ENCODE data around the gene ATP8B1. TPM values are rescaled to one million over a fixed set of nuclear protein-coding genes. Genes with fewer than 3 reads are reported as not detected.

Gene ATP8B1
- total and polyA plus RNA-seq, 9 of the 15 experiments (the other 6 are each of a cell fraction or from before 2014, with no cell fraction given): 0.01 to 0.22 (median 0.03) TPM; not detected in 3

DNA sequence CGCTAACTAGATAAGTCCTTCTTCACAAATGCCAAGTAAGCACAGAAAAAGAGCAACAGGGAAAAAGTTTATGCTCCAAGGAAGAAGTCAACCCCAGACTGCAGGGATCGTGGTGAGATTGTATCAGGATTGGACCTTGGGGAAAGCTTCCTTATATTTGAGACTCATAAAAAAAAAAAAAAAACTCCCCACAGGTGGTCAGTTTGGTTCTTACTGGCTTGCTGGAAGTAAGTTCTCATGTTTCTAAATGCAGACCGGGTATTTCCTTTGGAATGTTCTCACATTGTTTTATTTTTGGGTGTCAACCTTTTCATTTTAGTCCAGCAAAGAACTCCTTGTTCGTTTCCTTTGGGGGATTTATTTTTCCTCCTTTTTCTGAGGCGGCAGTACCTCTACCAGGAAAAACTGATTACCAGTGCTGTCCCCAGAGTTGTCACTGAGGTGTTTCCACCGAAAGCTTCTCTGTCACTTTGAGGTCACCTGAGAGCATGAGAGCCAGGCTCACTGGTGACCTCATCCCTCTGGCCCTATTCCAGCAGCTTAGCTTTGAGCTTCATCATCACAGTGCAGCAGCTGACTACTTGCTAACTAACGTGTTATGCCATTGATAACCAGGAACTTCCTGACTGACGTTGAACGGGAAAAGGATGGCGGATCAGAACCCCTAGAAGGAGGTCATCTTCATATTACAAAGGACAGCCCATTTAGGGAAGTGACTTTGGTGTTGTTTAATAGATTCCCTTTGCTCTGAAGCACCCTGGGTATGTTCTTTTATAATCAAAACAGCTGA is 16.8 kb upstream of the ATP8B1 start (continued):
- TF ChIP-seq ETV1 (tag; conservative IDR thresholded peaks at IDR 0.05; ENCODE audit: low read depth) (peak; percentile 75), ZKSCAN1 (IDR thresholded peaks at IDR 0.05; ENCODE audit: low read depth, low read length) (no peak), TCF15 (CRISPR knock-in tag; IDR thresholded peaks at IDR 0.05) (no peak), POLR2A (conservative IDR thresholded peaks at IDR 0.05) (no peak), ATF7 (IDR thresholded peaks at IDR 0.05) (peak; percentile 98), TRIM25 (IDR thresholded peaks at IDR 0.05; ENCODE audit: borderline replicate concordance) (no peak), SIN3A (IDR thresholded peaks at IDR 0.05; ENCODE audit: borderline replicate concordance in 2 of 2, control insufficient read depth in 1 of 2, low read depth in 2 of 2, low read length in 2 of 2) (no peak), ARID1B (IDR thresholded peaks at IDR 0.05) (peak; percentile 85), ZFP91 (CRISPR knock-in tag; IDR thresholded peaks at IDR 0.05) (no peak), SOX6 (IDR thresholded peaks at IDR 0.05) (peak; percentile 79), LARP7 (IDR thresholded peaks at IDR 0.05) (no peak), ZNF717 (CRISPR knock-in tag; IDR thresholded peaks at IDR 0.05) (no peak), PML (IDR thresholded peaks at IDR 0.05; ENCODE audit: low read length) (peak; percentile 27; the same call in 1 of the 2 replicates), JUND (IDR thresholded peaks at IDR 0.05; ENCODE audit: borderline replicate concordance, low read depth, low read length) (peak; percentile 99), JUND (tag; IDR thresholded peaks at IDR 0.05; ENCODE audit: borderline replicate concordance, low read depth, low read length) (peak; percentile 99), GABPB1 (CRISPR knock-in tag; IDR thresholded peaks at IDR 0.05) (0 out of 2 replicates have a peak, but pooled peaks have one; percentile 16), ZNF316 (IDR thresholded peaks at IDR 0.05) (0 out of 2 replicates have a peak, but pooled peaks have one; percentile 3)
- TF ChIP-seq, protein P1, sequence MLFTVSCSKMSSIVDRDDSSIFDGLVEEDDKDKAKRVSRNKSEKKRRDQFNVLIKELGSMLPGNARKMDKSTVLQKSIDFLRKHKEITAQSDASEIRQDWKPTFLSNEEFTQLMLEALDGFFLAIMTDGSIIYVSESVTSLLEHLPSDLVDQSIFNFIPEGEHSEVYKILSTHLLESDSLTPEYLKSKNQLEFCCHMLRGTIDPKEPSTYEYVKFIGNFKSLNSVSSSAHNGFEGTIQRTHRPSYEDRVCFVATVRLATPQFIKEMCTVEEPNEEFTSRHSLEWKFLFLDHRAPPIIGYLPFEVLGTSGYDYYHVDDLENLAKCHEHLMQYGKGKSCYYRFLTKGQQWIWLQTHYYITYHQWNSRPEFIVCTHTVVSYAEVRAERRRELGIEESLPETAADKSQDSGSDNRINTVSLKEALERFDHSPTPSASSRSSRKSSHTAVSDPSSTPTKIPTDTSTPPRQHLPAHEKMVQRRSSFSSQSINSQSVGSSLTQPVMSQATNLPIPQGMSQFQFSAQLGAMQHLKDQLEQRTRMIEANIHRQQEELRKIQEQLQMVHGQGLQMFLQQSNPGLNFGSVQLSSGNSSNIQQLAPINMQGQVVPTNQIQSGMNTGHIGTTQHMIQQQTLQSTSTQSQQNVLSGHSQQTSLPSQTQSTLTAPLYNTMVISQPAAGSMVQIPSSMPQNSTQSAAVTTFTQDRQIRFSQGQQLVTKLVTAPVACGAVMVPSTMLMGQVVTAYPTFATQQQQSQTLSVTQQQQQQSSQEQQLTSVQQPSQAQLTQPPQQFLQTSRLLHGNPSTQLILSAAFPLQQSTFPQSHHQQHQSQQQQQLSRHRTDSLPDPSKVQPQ (CRISPR knock-in tag; IDR thresholded peaks at IDR 0.05; ENCODE audit: borderline replicate concordance): no peak
- TF ChIP-seq, protein P2, sequence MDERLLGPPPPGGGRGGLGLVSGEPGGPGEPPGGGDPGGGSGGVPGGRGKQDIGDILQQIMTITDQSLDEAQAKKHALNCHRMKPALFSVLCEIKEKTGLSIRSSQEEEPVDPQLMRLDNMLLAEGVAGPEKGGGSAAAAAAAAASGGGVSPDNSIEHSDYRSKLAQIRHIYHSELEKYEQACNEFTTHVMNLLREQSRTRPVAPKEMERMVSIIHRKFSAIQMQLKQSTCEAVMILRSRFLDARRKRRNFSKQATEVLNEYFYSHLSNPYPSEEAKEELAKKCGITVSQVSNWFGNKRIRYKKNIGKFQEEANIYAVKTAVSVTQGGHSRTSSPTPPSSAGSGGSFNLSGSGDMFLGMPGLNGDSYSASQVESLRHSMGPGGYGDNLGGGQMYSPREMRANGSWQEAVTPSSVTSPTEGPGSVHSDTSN (CRISPR knock-in tag; IDR thresholded peaks at IDR 0.05; ENCODE audit: low read depth): no peak
- TF ChIP-seq, protein P2 (tag; conservative IDR thresholded peaks at IDR 0.05; ENCODE audit: low read depth): 0 out of 2 replicates have a peak, but pooled peaks have one; percentile 11
